ENCODE measurements around the gene FGF12.

Gene FGF12

DNA sequence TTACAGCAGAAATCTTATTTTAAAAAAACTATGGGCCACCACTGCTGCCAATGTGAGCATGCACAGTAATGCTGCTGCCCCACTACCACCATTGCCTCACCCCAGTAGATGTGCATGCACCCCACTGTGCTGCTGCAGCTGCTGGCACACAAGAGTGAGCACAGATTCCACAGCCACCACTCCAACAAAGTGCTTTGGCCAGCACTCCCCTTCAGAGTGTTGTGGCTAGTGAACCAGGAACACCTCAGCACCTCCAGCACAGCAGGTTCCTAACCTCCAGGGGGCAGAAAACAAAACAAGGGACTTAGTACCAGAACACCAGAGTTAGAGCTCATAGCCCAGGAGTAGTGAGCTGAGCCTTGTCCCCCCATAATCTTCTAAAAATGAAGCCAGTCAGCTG is 636.8 kb downstream of the FGF12 start:
- Mint-ChIP-seq H3K27ac (no peak overlapping the region), H3K4me3 (no peak overlapping the region), H3K36me3 (ENCODE audit: low read depth) (no peaks in the 10 kb centered on the region), H3K27me3 (no peaks in the 10 kb centered on the region), H3K4me1 (ENCODE audit: low read depth) (no peaks in the 10 kb centered on the region), H3K9me3 (peaks cover 5% of the 10 kb centered on the region)

All from stimulated activated naive CD8-positive, alpha-beta T cell treated with anti-CD3 and anti-CD28 coated beads, Interleukin-15, Interleukin-2, amounts not matched to agents 100 ng/mL and 50 ng/mL, for 24 hours (primary cell).